Smooth muscle cell (in vitro differentiated cells): ENCODE data around the gene OTOP1. TPM values are rescaled to one million over a fixed set of nuclear protein-coding genes. Genes with fewer than 3 reads are reported as not detected.
A peak's percentile ranks its signal among the peaks of the same experiment; 100 is the strongest.
"Not testable (repeated sequence)": the region's sequence is repeated elsewhere in the genome, so short reads cannot be mapped to it uniquely, and the experiment has no call there.

Source experiments
- DNase-seq: peaks from one replicate; lab custom pipeline; 2025; ENCODE audit not compliant: unreplicated experiment; lab: John Stamatoyannopoulos, UW
- H2AFZ ChIP-seq: fragments of 200-600 bp; sonication (generic); 2 replicates; pipeline ENCODE4 v1.6.0; 2016; ENCODE audit warnings: antibody characterized with exemption, low read depth, mild to moderate bottlenecking
- H3F3A ChIP-seq: fragments of 200-600 bp; sonication (generic); 2 replicates; pipeline ENCODE4 v1.6.0; 2017; ENCODE audit warnings: antibody characterized with exemption, low read depth
- H3K27ac ChIP-seq: fragments of 200-600 bp; sonication (generic); 2 replicates; pipeline ENCODE4 v1.5.1; 2016; ENCODE audit warnings: low read depth, mild to moderate bottlenecking
- H3K27me3 ChIP-seq: fragments of 200-600 bp; sonication (generic); 2 replicates; pipeline ENCODE4 v1.6.1; 2016; ENCODE audit warnings: low read depth, mild to moderate bottlenecking
- H3K36me3 ChIP-seq: fragments of 200-600 bp; sonication (generic); 2 replicates; pipeline ENCODE4 v1.5.1; 2016; ENCODE audit warnings: low read depth
- H3K4me1 ChIP-seq: fragments of 200-600 bp; sonication (generic); 2 replicates; pipeline ENCODE4 v1.5.1; 2016; ENCODE audit warnings: low read depth
- H3K4me2 ChIP-seq: fragments of 200-600 bp; sonication (generic); 2 replicates; pipeline ENCODE4 v1.6.0; 2016; ENCODE audit warnings: mild to moderate bottlenecking
- H3K4me3 ChIP-seq: fragments of 200-600 bp; sonication (generic); 2 replicates; pipeline ENCODE4 v1.5.1; 2016; ENCODE audit warnings: mild to moderate bottlenecking
- H3K79me2 ChIP-seq: fragments of 200-600 bp; sonication (generic); 2 replicates; pipeline ENCODE4 v1.6.0; 2016; ENCODE audit warnings: low read depth, mild to moderate bottlenecking
- H3K9ac ChIP-seq: fragments of 200-600 bp; sonication (generic); 2 replicates; pipeline ENCODE4 v1.6.0; 2016; ENCODE audit warnings: low read depth
- H3K9me3 ChIP-seq: fragments of 200-600 bp; sonication (generic); replicated peaks from 2 replicates; pipeline ENCODE4 v1.5.1; 2016; ENCODE audit warnings: low read depth
- H4K20me1 ChIP-seq: fragments of 200-600 bp; sonication (generic); 2 replicates; pipeline ENCODE4 v1.6.0; 2016; ENCODE audit warnings: low read depth
- WGBS: methylation state at CpG from one replicate; pipeline ENCODE4 v1.1.7; 2016; ENCODE audit warnings: low lambda C conversion rate; 5-methylcytosine and 5-hydroxymethylcytosine counted together
- polyA plus RNA-seq: library from polyadenylated mRNA; unstranded; fragments of >200 nt; fragmentation: Nextera tagmentation; extraction: Ambion mirVana; gene quantifications from 2 replicates; pipeline ENCODE4 v1.2.1, GENCODE V29; 2016
- total RNA-seq: library from RNA; depleted of rRNA; stranded (reverse); fragments of >200 nt; gene quantifications from 2 replicates; pipeline ENCODE4 v1.2.3, GENCODE V29; 2014
- TF ChIP-seq, protein P1 (sequence below): fragments of 200-600 bp; sonication (generic); IDR thresholded peaks from 2 replicates; pipeline ENCODE4 v1.5.1; 2017; ENCODE audit warnings: borderline replicate concordance, mild to moderate bottlenecking, antibody characterized with exemption; ENCODE audit not compliant: insufficient read depth, poor library complexity, severe bottlenecking

The OTOP1 gene
- total and polyA plus RNA-seq, 2 experiments from 2014 or later, result not detected

- not testable (repeated sequence) for H3K79me2 ChIP-seq, H3K4me1 ChIP-seq, H3K9me3 ChIP-seq, H3K36me3 ChIP-seq, H3K4me3 ChIP-seq, H3K27ac ChIP-seq, H3K9ac ChIP-seq, H3K27me3 ChIP-seq, H4K20me1 ChIP-seq, H3F3A ChIP-seq, DNase-seq, H3K4me2 ChIP-seq, H2AFZ ChIP-seq
- 88% methylated on average over 18 of the region's 18 CpGs for WGBS
Observed at GRCh38 chr4:4165701-4166392, 60.9 kb downstream of the OTOP1 start.

- H3K4me1 ChIP-seq, H3K9me3 ChIP-seq, H3K9ac ChIP-seq, H3K4me2 ChIP-seq, H3K79me2 ChIP-seq, H2AFZ ChIP-seq, H3K36me3 ChIP-seq, H3K4me3 ChIP-seq, DNase-seq, H4K20me1 ChIP-seq, H3K27ac ChIP-seq, H3K27me3 ChIP-seq, H3F3A ChIP-seq: not testable (repeated sequence)
- WGBS, result 88% methylated on average over 18 of the region's 18 CpGs
Observed at GRCh38 chr4:4164532-4165173, 62.1 kb downstream of the OTOP1 start.

GRCh38 chr4:4162186-4162585, 64.5 kb downstream of the OTOP1 start:
- not testable (repeated sequence) for DNase-seq, H3K9me3 ChIP-seq, H3K79me2 ChIP-seq, H3K9ac ChIP-seq, H3K36me3 ChIP-seq, H3F3A ChIP-seq, H3K27ac ChIP-seq, H3K27me3 ChIP-seq, H2AFZ ChIP-seq, H3K4me3 ChIP-seq, H3K4me2 ChIP-seq, H4K20me1 ChIP-seq, H3K4me1 ChIP-seq
- whole genome bisulfite sequencing, result 48% methylated on average over 7 of the region's 7 CpGs

- not testable (repeated sequence) for H3K27me3 ChIP-seq, H4K20me1 ChIP-seq, H3K9ac ChIP-seq, H3K79me2 ChIP-seq, H3F3A ChIP-seq, H3K36me3 ChIP-seq, DNase-seq, H3K4me1 ChIP-seq, H3K27ac ChIP-seq, H3K9me3 ChIP-seq, H3K4me2 ChIP-seq, H2AFZ ChIP-seq, H3K4me3 ChIP-seq
- 63% methylated on average over 17 of the region's 17 CpGs for WGBS
Observed at GRCh38 chr4:4160956-4161665, 65.6 kb downstream of the OTOP1 start.

- not testable (repeated sequence) for H3K27ac ChIP-seq, H3K4me3 ChIP-seq, DNase-seq, H2AFZ ChIP-seq, H3K27me3 ChIP-seq, H4K20me1 ChIP-seq, H3K36me3 ChIP-seq, H3K4me2 ChIP-seq, H3K4me1 ChIP-seq, H3K9ac ChIP-seq, H3F3A ChIP-seq, H3K9me3 ChIP-seq, H3K79me2 ChIP-seq
- TF ChIP-seq, protein P1, sequence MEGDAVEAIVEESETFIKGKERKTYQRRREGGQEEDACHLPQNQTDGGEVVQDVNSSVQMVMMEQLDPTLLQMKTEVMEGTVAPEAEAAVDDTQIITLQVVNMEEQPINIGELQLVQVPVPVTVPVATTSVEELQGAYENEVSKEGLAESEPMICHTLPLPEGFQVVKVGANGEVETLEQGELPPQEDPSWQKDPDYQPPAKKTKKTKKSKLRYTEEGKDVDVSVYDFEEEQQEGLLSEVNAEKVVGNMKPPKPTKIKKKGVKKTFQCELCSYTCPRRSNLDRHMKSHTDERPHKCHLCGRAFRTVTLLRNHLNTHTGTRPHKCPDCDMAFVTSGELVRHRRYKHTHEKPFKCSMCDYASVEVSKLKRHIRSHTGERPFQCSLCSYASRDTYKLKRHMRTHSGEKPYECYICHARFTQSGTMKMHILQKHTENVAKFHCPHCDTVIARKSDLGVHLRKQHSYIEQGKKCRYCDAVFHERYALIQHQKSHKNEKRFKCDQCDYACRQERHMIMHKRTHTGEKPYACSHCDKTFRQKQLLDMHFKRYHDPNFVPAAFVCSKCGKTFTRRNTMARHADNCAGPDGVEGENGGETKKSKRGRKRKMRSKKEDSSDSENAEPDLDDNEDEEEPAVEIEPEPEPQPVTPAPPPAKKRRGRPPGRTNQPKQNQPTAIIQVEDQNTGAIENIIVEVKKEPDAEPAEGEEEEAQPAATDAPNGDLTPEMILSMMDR, result peak; percentile 50
- WGBS, result 3% methylated on average over 4 of the region's 8 CpGs
Observed at GRCh38 chr4:4145622-4146021, 81.1 kb downstream of the OTOP1 start.

DNA sequence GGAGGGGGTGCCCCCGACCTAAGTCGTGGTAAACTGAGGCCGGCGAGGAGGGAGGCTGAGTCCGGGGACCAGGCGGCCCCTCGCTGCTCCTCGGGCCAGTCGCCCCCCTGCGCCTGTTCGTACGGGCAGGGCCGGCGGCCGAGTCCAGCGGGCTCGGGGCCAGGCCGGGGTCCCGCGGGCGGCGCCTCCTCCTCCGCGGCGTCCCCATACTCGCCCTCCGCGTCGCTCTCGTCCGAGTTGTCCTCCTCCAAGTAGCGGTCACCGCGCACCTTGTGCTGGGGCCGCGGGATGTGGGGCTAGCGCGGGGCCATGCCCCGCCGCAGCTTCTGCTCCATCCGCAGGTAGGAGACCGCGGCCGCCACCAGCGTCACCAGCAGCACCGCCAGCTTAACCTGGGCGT, 83.4 kb downstream of the OTOP1 start:
- Histone ChIP-seq H3K4me2 (peak overlapping the region; percentile 59), H3K4me3 (peak overlapping the region; percentile 21)
- H3F3A ChIP-seq, H3K79me2 ChIP-seq, H4K20me1 ChIP-seq, H2AFZ ChIP-seq, H3K9me3 ChIP-seq, H3K27ac ChIP-seq, H3K36me3 ChIP-seq, DNase-seq, H3K9ac ChIP-seq, H3K27me3 ChIP-seq, H3K4me1 ChIP-seq: not testable (repeated sequence)
- 5% methylated on average over 21 of the region's 47 CpGs for WGBS

- not testable (repeated sequence) for H3K9ac ChIP-seq, H3K36me3 ChIP-seq, H3F3A ChIP-seq, H3K79me2 ChIP-seq, H3K27me3 ChIP-seq, H2AFZ ChIP-seq, DNase-seq, H3K9me3 ChIP-seq, H4K20me1 ChIP-seq, H3K4me1 ChIP-seq, H3K27ac ChIP-seq
- Histone ChIP-seq H3K4me2 (peak overlapping the region; percentile 59), H3K4me3 (peak overlapping the region; percentile 21)
- WGBS, result 53% methylated on average over 3 of the region's 25 CpGs
Observed at GRCh38 chr4:4142679-4143078, 84.0 kb downstream of the OTOP1 start.
